HG02981 (cell line): ENCODE results near the gene FGFBP2.

Source experiments
- ATAC-seq: cut with Tn5 transposase; IDR thresholded peaks from one replicate; pipeline ENCODE4 v1.9.1; 2021; ENCODE audit warnings: mild to moderate bottlenecking, moderate library complexity; ENCODE audit not compliant: unreplicated experiment

Gene FGFBP2

GRCh38 chr4:15968551-15969300 is 5.8 kb upstream of the FGFBP2 start:
- no peak for ATAC-seq

GRCh38 chr4:15965325-15965724 is 2.4 kb upstream of the FGFBP2 start:
- ATAC-seq = no peak

- ATAC-seq = no peak
These were observed 1.2 kb upstream of the FGFBP2 start for GRCh38 chr4:15964159-15964558.

- ATAC-seq = peak; percentile 82
These were observed 601 bp upstream of the FGFBP2 start for GRCh38 chr4:15963576-15963975.

- ATAC-seq = no peak
These were observed 1.0 kb downstream of the FGFBP2 start for GRCh38 chr4:15961781-15962510.

GRCh38 chr4:15958562-15958961 is 4.4 kb downstream of the FGFBP2 start:
- no peak for ATAC-seq

- peak; percentile 93 for ATAC-seq
These were observed 6.7 kb downstream of the FGFBP2 start for GRCh38 chr4:15956179-15956850.

GRCh38 chr4:15955670-15956069 is 7.3 kb downstream of the FGFBP2 start:
- ATAC-seq = no peak

GRCh38 chr4:15953625-15954024 is 9.3 kb downstream of the FGFBP2 start:
- no peak for ATAC-seq

- ATAC-seq = no peak
These were observed 11.2 kb downstream of the FGFBP2 start for GRCh38 chr4:15951781-15952180.

- no peak for ATAC-seq
These were observed 14.1 kb downstream of the FGFBP2 start for GRCh38 chr4:15948826-15949225.

GRCh38 chr4:15947684-15948083 is 15.3 kb downstream of the FGFBP2 start:
- ATAC-seq = no peak

- no peak for ATAC-seq
These were observed 17.5 kb downstream of the FGFBP2 start for GRCh38 chr4:15945516-15945915.

GRCh38 chr4:15944895-15945294 is 18.1 kb downstream of the FGFBP2 start:
- no peak for ATAC-seq

- ATAC-seq = no peak
These were observed 20.7 kb downstream of the FGFBP2 start for GRCh38 chr4:15942283-15942682.

GRCh38 chr4:15938640-15939039 is 24.3 kb downstream of the FGFBP2 start, which contains the start of gene FGFBP1:
TSS of gene FGFBP1 (minus strand) at chr4:15938740. CDS start at chr4:15936632, 2,108 bp downstream.
- ATAC-seq = no peak

GRCh38 chr4:15938182-15938581 is 24.8 kb downstream of the FGFBP2 start:
- ATAC-seq = no peak

- no peak for ATAC-seq
These were observed 26.5 kb downstream of the FGFBP2 start for GRCh38 chr4:15936495-15936894.

GRCh38 chr4:15935504-15936402 is 27.2 kb downstream of the FGFBP2 start:
- ATAC-seq = no peak

- ATAC-seq = no peak
These were observed 28.7 kb downstream of the FGFBP2 start for GRCh38 chr4:15934259-15934658.
